Subcutaneous adipose tissue (tissue), 4 donors: ENCODE measurements around the gene GPR119. TPM values are rescaled to one million over a fixed set of nuclear protein-coding genes. Genes with fewer than 3 reads are reported as not detected.

Source experiments
- total RNA-seq, 4 donors: library from RNA; depleted of rRNA; stranded (reverse); fragments of >200 nt; gene quantifications; one replicate each; pipeline ENCODE4 v1.1.0, GENCODE V29; 2016
- TF ChIP-seq, protein P1 (sequence below): fragments of 450-650 bp; IDR thresholded peaks from one replicate; pipeline ENCODE4 v1.5.1; 2016; ENCODE audit warnings: low read depth, mild to moderate bottlenecking, control low read depth, antibody characterized with exemption, moderate library complexity

Gene GPR119
- not detected for total RNA-seq

DNA sequence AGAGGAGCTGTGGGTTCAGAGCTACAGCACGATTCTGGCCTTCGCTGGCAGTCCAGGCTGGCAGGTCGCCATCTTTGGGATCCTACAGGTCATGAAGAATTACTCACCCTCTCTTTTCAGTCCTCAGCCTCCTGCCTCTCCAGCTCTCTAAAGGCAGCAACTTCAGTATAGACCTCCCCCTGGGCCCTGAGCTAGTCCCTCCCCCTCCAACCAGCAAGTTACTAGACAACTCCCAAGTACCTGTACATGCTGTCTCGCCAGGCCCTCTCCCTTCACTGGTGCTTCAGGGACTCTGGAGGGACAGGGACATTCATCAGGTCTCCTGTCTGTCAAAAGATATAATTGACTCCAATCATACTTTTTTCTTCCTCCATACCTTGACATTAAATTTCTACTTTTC, at the start of gene GPR119:
GPR119 (minus strand) TSS at position 155 of the 400 bp plus-strand sequence. CDS start 227 bp downstream, outside the sequence.
- TF ChIP-seq, protein P1, sequence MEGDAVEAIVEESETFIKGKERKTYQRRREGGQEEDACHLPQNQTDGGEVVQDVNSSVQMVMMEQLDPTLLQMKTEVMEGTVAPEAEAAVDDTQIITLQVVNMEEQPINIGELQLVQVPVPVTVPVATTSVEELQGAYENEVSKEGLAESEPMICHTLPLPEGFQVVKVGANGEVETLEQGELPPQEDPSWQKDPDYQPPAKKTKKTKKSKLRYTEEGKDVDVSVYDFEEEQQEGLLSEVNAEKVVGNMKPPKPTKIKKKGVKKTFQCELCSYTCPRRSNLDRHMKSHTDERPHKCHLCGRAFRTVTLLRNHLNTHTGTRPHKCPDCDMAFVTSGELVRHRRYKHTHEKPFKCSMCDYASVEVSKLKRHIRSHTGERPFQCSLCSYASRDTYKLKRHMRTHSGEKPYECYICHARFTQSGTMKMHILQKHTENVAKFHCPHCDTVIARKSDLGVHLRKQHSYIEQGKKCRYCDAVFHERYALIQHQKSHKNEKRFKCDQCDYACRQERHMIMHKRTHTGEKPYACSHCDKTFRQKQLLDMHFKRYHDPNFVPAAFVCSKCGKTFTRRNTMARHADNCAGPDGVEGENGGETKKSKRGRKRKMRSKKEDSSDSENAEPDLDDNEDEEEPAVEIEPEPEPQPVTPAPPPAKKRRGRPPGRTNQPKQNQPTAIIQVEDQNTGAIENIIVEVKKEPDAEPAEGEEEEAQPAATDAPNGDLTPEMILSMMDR, result no peak

DNA sequence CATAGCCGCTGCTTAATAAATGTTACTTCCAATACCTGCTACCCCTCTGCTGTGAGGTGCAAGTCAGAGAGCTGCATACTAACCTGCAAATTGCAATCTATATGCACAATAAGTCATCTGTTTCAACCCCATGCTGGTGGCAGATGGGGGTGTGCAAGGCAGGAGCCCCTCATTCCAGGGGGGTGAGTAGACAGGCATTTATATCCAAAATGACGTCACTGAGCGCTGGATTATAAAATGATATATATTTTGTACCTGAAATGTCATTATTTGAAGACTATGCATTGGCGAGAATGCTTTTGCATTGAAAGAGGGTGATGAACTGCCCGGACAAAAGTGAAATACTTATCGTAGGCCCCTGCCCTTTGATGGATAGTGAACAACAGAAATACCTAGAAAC, 41.1 kb upstream of the GPR119 start:
- TF ChIP-seq, protein P1, result no peak

DNA sequence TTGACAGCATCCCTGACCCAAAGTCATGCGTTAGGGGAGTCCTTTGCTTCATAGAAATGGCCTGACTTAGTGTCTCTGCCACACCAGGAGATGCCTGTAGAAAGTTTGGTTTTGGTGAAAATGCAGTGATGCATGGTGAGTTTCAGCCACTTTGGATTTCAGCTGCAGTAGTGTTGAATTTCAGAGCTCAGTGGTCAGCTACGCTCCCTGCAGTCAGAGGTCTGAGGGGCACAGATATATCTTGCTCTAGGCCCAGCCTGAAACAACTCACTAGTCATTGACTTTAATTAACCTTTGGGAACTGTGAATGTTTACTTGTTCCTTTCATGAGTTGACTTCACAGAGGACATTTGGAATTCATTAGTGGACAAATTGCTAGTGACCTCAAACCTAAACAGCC, 33.8 kb upstream of the GPR119 start:
- TF ChIP-seq, protein P1, result no peak

DNA sequence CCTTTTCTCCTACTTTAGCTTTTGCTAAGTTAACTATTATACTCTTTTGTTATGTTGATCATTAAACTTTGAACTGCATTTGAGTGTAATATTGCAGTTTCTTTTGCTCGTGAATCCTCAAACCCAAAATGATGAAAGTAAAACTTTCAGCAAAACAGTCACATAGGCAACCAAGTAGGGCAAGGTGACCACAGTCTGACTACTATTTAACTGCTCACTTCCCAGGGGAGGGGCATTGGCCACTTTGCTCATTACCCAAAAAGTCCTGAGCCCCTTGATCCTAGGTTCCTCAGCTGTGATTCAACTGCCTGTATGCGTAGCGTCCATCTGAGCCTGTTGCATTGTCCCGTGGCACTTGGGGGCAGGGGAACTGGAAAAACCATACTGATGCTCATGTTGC, 33.3 kb upstream of the GPR119 start:
- TF ChIP-seq, protein P1, result no peak

DNA sequence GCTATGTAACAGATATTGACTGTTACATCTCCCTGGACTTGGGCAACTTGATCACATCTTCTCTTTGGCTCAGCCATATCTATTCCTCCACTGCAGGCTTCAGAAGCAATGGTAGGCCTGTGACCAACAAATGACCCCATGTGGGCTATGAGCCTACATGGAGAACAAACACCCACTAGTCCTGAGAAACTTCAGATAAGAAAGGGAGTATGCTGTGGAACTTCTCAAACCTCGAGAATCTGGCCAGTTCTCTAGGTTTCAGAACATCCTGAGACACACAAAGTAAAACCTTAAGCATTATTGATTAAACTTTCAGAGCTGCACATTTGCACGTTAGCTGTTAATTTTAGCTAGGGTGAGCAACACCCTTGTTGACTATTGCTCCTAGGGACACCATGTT, 32.6 kb upstream of the GPR119 start:
- TF ChIP-seq, protein P1, result no peak

DNA sequence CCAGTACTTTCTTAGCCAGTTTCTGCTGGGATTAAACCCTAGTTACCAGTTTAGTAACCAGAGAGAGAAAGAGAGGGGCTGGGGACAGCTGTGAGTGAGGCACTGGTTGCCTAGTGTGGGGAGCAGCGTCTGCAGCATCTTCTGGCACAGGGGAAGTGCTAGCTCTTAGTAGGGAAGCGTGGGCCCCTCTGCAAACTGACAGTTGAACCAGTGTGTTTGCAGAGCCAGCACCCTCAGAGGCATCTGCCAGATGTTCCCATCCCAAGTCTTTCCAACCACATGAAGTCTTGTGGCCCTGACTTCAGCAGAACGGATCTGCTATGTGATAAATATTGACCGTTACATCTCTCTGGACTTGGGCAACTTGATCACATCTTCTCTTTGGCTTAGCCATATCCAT, 31.3 kb upstream of the GPR119 start:
- TF ChIP-seq, protein P1, result no peak

DNA sequence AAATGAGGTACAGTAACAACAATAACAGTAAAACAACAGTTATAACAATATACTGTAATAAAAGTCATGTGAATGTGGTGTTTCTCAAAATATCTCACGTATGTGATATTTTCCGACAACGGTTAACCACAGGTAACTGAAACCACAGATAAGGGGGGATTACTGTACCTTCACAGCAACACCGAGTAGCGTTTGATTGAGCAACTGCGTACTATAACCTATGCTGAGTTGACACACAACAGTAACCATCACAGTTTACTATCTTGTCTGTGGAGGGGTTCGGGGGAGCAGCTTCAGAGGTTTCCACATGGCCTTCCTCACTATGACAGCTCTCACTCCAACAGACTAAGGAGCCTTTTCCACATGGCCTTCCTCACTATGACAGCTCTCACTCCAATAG, 29.7 kb upstream of the GPR119 start:
- TF ChIP-seq, protein P1, result no peak

DNA sequence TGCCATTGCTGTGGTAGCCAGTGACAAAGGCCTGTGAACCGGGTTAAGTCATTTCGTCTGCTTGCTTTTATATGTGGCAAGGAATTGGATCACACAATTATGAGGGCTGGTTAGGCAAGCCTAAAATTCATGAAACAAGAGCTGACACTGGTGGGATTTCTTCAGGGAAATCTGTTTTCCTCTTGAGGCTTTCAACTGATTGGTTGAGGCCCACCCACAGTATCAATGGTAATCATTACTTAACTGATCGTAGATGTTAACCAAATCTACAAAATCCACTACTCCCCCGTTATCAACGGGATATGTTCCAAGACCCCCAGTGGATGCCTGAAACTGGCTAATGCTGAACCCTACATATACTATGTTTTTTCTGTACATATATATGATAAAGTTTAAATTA, 29.3 kb upstream of the GPR119 start:
- TF ChIP-seq, protein P1, result no peak
